Caco-2 (cell line): ENCODE results near the gene BUB1B. TPM values are rescaled to one million over a fixed set of nuclear protein-coding genes. Genes with fewer than 3 reads are reported as not detected.

ENCODE experiments used
- BruUV-seq: library from RNA; stranded (reverse); fragments of 400-500 nt; replicated peaks from 2 replicates; lab custom pipeline; 2021; lab: Mats Ljungman, UMichigan
- CTCF ChIA-PET: fragments of 300-600 bp; sonication (Branson Sonifier 250); formaldehyde crosslinking; loops from one replicate; lab custom pipeline; 2022; ENCODE audit warnings: antibody characterized with exemption; lab: Charles Lee
- POLR2A ChIA-PET: fragments of 300-600 bp; sonication (Branson Sonifier 250); formaldehyde crosslinking; loops from one replicate; lab custom pipeline; 2022; ENCODE audit warnings: antibody characterized with exemption; lab: Charles Lee
- DNase-seq, 2 experiments: peaks; one replicate each; pipeline versions ENCODE4 v3.0.0 to v3.0.0-alpha.2; 2020 to 2022
- H3K27me3 ChIP-seq: replicated peaks from 2 replicates; pipeline ENCODE4 v1.6.0; 2011; ENCODE audit warnings: low read length; ENCODE audit not compliant: control insufficient read depth, insufficient read depth
- H3K36me3 ChIP-seq: 2 replicates; pipeline ENCODE4 v1.5.1; 2011; ENCODE audit warnings: low read length; ENCODE audit not compliant: control insufficient read depth, insufficient read depth
- H3K4me1 ChIP-seq: fragments of 250-450 bp; sonication (Bioruptor Pico); 2 replicates; pipeline ENCODE4 v1.5.1; 2020; ENCODE audit warnings: mild to moderate bottlenecking
- H3K4me3 ChIP-seq: 2 replicates; pipeline ENCODE4 v1.5.1; 2011; ENCODE audit warnings: low read depth, mild to moderate bottlenecking, control low read depth, low read length
- H3K9me3 ChIP-seq: fragments of 250-450 bp; sonication (Bioruptor Pico); 2 replicates; pipeline ENCODE4 v1.5.1; 2020; ENCODE audit warnings: mild to moderate bottlenecking, moderate library complexity
- H3K27ac Mint-ChIP-seq: one replicate; pipeline ENCODE4 v1.8.0; 2022; ENCODE audit warnings: mixed read lengths; ENCODE audit not compliant: unreplicated experiment
- H3K27me3 Mint-ChIP-seq: one replicate; pipeline ENCODE4 v1.8.0; 2022; ENCODE audit warnings: mixed read lengths; ENCODE audit not compliant: insufficient read depth, unreplicated experiment
- H3K36me3 Mint-ChIP-seq: one replicate; pipeline ENCODE4 v1.8.0; 2022; ENCODE audit warnings: mild to moderate bottlenecking, mixed read lengths; ENCODE audit not compliant: insufficient read depth, unreplicated experiment
- H3K4me1 Mint-ChIP-seq: one replicate; pipeline ENCODE4 v1.8.0; 2022; ENCODE audit warnings: low read depth, mixed read lengths; ENCODE audit not compliant: unreplicated experiment
- H3K4me3 Mint-ChIP-seq: one replicate; pipeline ENCODE4 v1.8.0; 2022; ENCODE audit warnings: mild to moderate bottlenecking, moderate library complexity, mixed read lengths; ENCODE audit not compliant: unreplicated experiment
- H3K9me3 Mint-ChIP-seq: one replicate; pipeline ENCODE4 v1.8.0; 2022; ENCODE audit warnings: mixed read lengths; ENCODE audit not compliant: unreplicated experiment
- CTCF ChIP-seq, 2 experiments: fragments of 200-600 bp in 1 of 2; IDR thresholded peaks; 1 replicate in 1 of 2; 2 replicates in 1 of 2; pipeline versions ENCODE4 v1.5.1 to v1.8.0; 2011 to 2022; ENCODE audit warnings: antibody characterized with exemption in 1 of 2, control low read depth in 1 of 2, inconsistent platforms in 1 of 2, low read depth in 1 of 2, low read length in 1 of 2, mild to moderate bottlenecking in 1 of 2, moderate library complexity in 1 of 2; ENCODE audit not compliant: insufficient read depth in 1 of 2, severe bottlenecking in 1 of 2, unreplicated experiment in 1 of 2
- intact Hi-C: fragments of 100-400 bp; cut with micrococcal nuclease; formaldehyde crosslinking; loops from one replicate; pipeline ENCODE4 v1.10.0; 2022; ENCODE audit not compliant: unreplicated experiment
- total RNA-seq: library from RNA; stranded (reverse); gene quantifications from 2 replicates; pipeline ENCODE4 v1.2.3, GENCODE V29; 2022

The BUB1B gene
- total RNA-seq, 1 experiment from 2014 or later = 73.5 TPM

GRCh38 chr15:40249477-40250303 lies 88.8 kb downstream of the BUB1B start:
- Mint-ChIP-seq H3K36me3 (peaks cover 4% of the 10 kb centered on the region), H3K27ac (no peak overlapping the region), H3K4me3 (no peak overlapping the region), H3K9me3 (no peaks in the 10 kb centered on the region), H3K4me1 (peaks cover 15% of the 10 kb centered on the region), H3K27me3 (no peaks in the 10 kb centered on the region)
- ChIA-PET CTCF (no interaction called here), POLR2A (no interaction called here)
- Histone ChIP-seq H3K27me3 (no peaks in the 10 kb centered on the region), H3K4me3 (no peak overlapping the region), H3K4me1 (peaks cover 26% of the 10 kb centered on the region), H3K36me3 (no peaks in the 10 kb centered on the region; the same call in 1 of the 2 replicates), H3K9me3 (no peaks in the 10 kb centered on the region)
- intact Hi-C loops = no loop called here
- no peak for TF ChIP-seq CTCF (IDR thresholded peaks at IDR 0.05; ENCODE audit: insufficient read depth in 1 of 2, low read depth in 1 of 2, low read length in 1 of 2, severe bottlenecking in 1 of 2, unreplicated experiment in 1 of 2)
- BruUV-seq = no TSS peak
- DNase-seq = no peak

GRCh38 chr15:40250304-40250656 lies 89.4 kb downstream of the BUB1B start:
- Mint-ChIP-seq H3K4me1 (peaks cover 12% of the 10 kb centered on the region), H3K9me3 (no peaks in the 10 kb centered on the region), H3K4me3 (no peak overlapping the region), H3K36me3 (peaks cover 6% of the 10 kb centered on the region), H3K27ac (no peak overlapping the region), H3K27me3 (no peaks in the 10 kb centered on the region)
- H3K9me3 ChIP-seq = no peaks in the 10 kb centered on the region
- no peak overlapping the region for H3K4me3 ChIP-seq
- intact Hi-C loops = no loop called here
- no peak for DNase-seq
- TF ChIP-seq CTCF (IDR thresholded peaks at IDR 0.05; ENCODE audit: insufficient read depth in 1 of 2, low read depth in 1 of 2, low read length in 1 of 2, severe bottlenecking in 1 of 2, unreplicated experiment in 1 of 2) = no peak
- POLR2A ChIA-PET = no interaction called here
- peaks cover 20% of the 10 kb centered on the region for H3K4me1 ChIP-seq
- CTCF ChIA-PET = no interaction called here
- no TSS peak for BruUV-seq
- H3K36me3 ChIP-seq = no peaks in the 10 kb centered on the region; the same call in 1 of the 2 replicates
- no peaks in the 10 kb centered on the region for H3K27me3 ChIP-seq

GRCh38 chr15:40250771-40251483 lies 90.1 kb downstream of the BUB1B start:
- H3K36me3 ChIP-seq = no peaks in the 10 kb centered on the region; the same call in 1 of the 2 replicates
- Mint-ChIP-seq H3K4me3 (peak overlapping the region; percentile 50), H3K36me3 (peaks cover 10% of the 10 kb centered on the region), H3K4me1 (peaks cover 8% of the 10 kb centered on the region), H3K9me3 (no peaks in the 10 kb centered on the region), H3K27me3 (no peaks in the 10 kb centered on the region), H3K27ac (no peak overlapping the region)
- no TSS peak for BruUV-seq
- intact Hi-C loops = no loop called here
- POLR2A ChIA-PET = no interaction called here
- CTCF ChIA-PET = no interaction called here
- TF ChIP-seq CTCF (IDR thresholded peaks at IDR 0.05; ENCODE audit: insufficient read depth in 1 of 2, low read depth in 1 of 2, low read length in 1 of 2, severe bottlenecking in 1 of 2, unreplicated experiment in 1 of 2) = no peak
- H3K4me3 ChIP-seq = no peak overlapping the region
- no peaks in the 10 kb centered on the region for H3K9me3 ChIP-seq
- no peaks in the 10 kb centered on the region for H3K27me3 ChIP-seq
- H3K4me1 ChIP-seq = peaks cover 14% of the 10 kb centered on the region
- DNase-seq = no peak
